Lower leg skin (tissue), 3 donors: ENCODE data around the gene TXNDC2.

Source experiments
- POLR2A ChIP-seq, 2 donors: fragments of 450-650 bp; IDR thresholded peaks; one replicate each; pipeline ENCODE4 v1.6.1; 2016 to 2017; ENCODE audit warnings: antibody characterized with exemption in 2 of 2, mild to moderate bottlenecking in 1 of 2, moderate library complexity in 1 of 2
- TF ChIP-seq, protein P1 (sequence below), 3 donors: fragments of 450-650 bp; IDR thresholded peaks; one replicate each; pipeline ENCODE4 v1.5.1; 2016; ENCODE audit warnings: antibody characterized with exemption in 3 of 3, mild to moderate bottlenecking in 3 of 3, moderate library complexity in 2 of 3

- TF ChIP-seq, protein P1, sequence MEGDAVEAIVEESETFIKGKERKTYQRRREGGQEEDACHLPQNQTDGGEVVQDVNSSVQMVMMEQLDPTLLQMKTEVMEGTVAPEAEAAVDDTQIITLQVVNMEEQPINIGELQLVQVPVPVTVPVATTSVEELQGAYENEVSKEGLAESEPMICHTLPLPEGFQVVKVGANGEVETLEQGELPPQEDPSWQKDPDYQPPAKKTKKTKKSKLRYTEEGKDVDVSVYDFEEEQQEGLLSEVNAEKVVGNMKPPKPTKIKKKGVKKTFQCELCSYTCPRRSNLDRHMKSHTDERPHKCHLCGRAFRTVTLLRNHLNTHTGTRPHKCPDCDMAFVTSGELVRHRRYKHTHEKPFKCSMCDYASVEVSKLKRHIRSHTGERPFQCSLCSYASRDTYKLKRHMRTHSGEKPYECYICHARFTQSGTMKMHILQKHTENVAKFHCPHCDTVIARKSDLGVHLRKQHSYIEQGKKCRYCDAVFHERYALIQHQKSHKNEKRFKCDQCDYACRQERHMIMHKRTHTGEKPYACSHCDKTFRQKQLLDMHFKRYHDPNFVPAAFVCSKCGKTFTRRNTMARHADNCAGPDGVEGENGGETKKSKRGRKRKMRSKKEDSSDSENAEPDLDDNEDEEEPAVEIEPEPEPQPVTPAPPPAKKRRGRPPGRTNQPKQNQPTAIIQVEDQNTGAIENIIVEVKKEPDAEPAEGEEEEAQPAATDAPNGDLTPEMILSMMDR (IDR thresholded peaks at IDR 0.05), result no peak
- TF ChIP-seq POLR2A (IDR thresholded peaks at IDR 0.05), result no peak
Measured at GRCh38 chr18:9876867-9877654, 8.7 kb upstream of the TXNDC2 start.
